NAMALWA (cell line): ENCODE measurements around the gene RAD17.
A peak's percentile ranks its signal among the peaks of the same experiment; 100 is the strongest.
"Not testable (repeated sequence)": the region's sequence is repeated elsewhere in the genome, so short reads cannot be mapped to it uniquely, and the experiment has no call there.

Source experiments
- DNase-seq: peaks from one replicate; pipeline ENCODE4 v3.0.0-alpha.2; 2015; ENCODE audit warnings: low spot score

Gene RAD17

GRCh38 chr5:69374911-69375446 lies 5.4 kb downstream of the RAD17 start:
- peak; percentile 66 for DNase-seq

GRCh38 chr5:69378376-69378775 lies 8.8 kb downstream of the RAD17 start:
- DNase-seq: no peak

GRCh38 chr5:69404659-69405330 lies 35.2 kb downstream of the RAD17 start:
- DNase-seq: no peak

GRCh38 chr5:69414885-69415583 lies 45.4 kb downstream of the RAD17 start, which contains the start of gene MARVELD2:
TSS of gene MARVELD2 (plus strand) at chr5:69415116. CDS start at chr5:69419386, 4,270 bp downstream.
- no peak for DNase-seq

GRCh38 chr5:69415584-69415958 lies 46.0 kb downstream of the RAD17 start:
- DNase-seq: no peak

GRCh38 chr5:69416180-69416579 lies 46.6 kb downstream of the RAD17 start:
- no peak for DNase-seq

- DNase-seq: no peak
These were observed 47.1 kb downstream of the RAD17 start for GRCh38 chr5:69416699-69417098.

- no peak for DNase-seq
These were observed 48.9 kb downstream of the RAD17 start for GRCh38 chr5:69418554-69418953.

GRCh38 chr5:69431424-69432303 lies 62.0 kb downstream of the RAD17 start:
- no peak for DNase-seq

- DNase-seq: no peak
These were observed 63.0 kb downstream of the RAD17 start for GRCh38 chr5:69432412-69433206.

- DNase-seq: not testable (repeated sequence)
These were observed 65.8 kb downstream of the RAD17 start for GRCh38 chr5:69435276-69435884.

GRCh38 chr5:69444127-69444754 lies 74.6 kb downstream of the RAD17 start:
- DNase-seq: no peak

- DNase-seq: no peak
These were observed 79.9 kb downstream of the RAD17 start for GRCh38 chr5:69449511-69449910.

- no peak for DNase-seq
These were observed 80.5 kb downstream of the RAD17 start for GRCh38 chr5:69450116-69450515.

GRCh38 chr5:69450527-69450926 lies 80.9 kb downstream of the RAD17 start:
- not testable (repeated sequence) for DNase-seq

- DNase-seq: no peak
These were observed 82.5 kb downstream of the RAD17 start for GRCh38 chr5:69451941-69452647.

GRCh38 chr5:69453487-69453886 lies 83.9 kb downstream of the RAD17 start:
- DNase-seq: not testable (repeated sequence)

- DNase-seq: no peak
These were observed 85.0 kb downstream of the RAD17 start for GRCh38 chr5:69454460-69455249.

GRCh38 chr5:69455428-69455988 lies 85.9 kb downstream of the RAD17 start:
- DNase-seq: not testable (repeated sequence)
